IMR-90 (cell line): Measurements from ENCODE around the gene SBF1. TPM values are rescaled to one million over a fixed set of nuclear protein-coding genes. Genes with fewer than 3 reads are reported as not detected.

ENCODE experiments used
- ATAC-seq: fragments of 200-7000 bp; cut with Tn5 transposase; 2 replicates; pipeline ENCODE4 v1.9.1; 2020; ENCODE audit warnings: low read depth, mild to moderate bottlenecking, moderate library complexity
- BruUV-seq: library from RNA; stranded (reverse); fragments of 400-500 nt; replicated peaks from 2 replicates; lab custom pipeline; 2021; lab: Mats Ljungman, UMichigan
- CTCF ChIA-PET: fragments of 300-600 bp; formaldehyde crosslinking; extraction: SDS; loops from one replicate; lab custom pipeline; 2021; ENCODE audit warnings: antibody characterized with exemption; lab: Yijun Ruan, JAX
- POLR2A ChIA-PET: fragments of 300-600 bp; sonication (Branson Sonifier 250); formaldehyde crosslinking; loops from one replicate; lab custom pipeline; 2022; ENCODE audit warnings: antibody characterized with exemption; ENCODE audit not compliant: unreplicated experiment; lab: Charles Lee
- DNase-seq: peaks from one replicate; pipeline ENCODE4 v3.0.0; 2013
- H2AFZ ChIP-seq: replicated peaks from 2 replicates; pipeline ENCODE3; 2013; ENCODE audit warnings: low read length, mild to moderate bottlenecking; ENCODE audit not compliant: poor library complexity
- H2AK5ac ChIP-seq: 2 replicates; pipeline ENCODE4 v1.6.1; 2013; ENCODE audit warnings: low read depth, low read length, inconsistent platforms
- H2AK9ac ChIP-seq: replicated peaks from 2 replicates; pipeline ENCODE3; 2013; ENCODE audit warnings: mild to moderate bottlenecking, low read depth, low read length, moderate library complexity; ENCODE audit not compliant: poor library complexity
- H2BK120ac ChIP-seq: 2 replicates; pipeline ENCODE4 v1.6.1; 2013; ENCODE audit warnings: low read depth, low read length, inconsistent platforms
- H2BK15ac ChIP-seq: 3 replicates; pipeline ENCODE4 v1.6.1; 2013; ENCODE audit warnings: low read depth, low read length, inconsistent platforms
- H2BK20ac ChIP-seq: 2 replicates; pipeline ENCODE4 v1.6.1; 2013; ENCODE audit warnings: low read depth, mild to moderate bottlenecking, inconsistent platforms, low read length, moderate library complexity
- H2BK5ac ChIP-seq: 2 replicates; pipeline ENCODE4 v1.6.1; 2013; ENCODE audit warnings: mild to moderate bottlenecking, low read depth, low read length, inconsistent platforms; ENCODE audit not compliant: poor library complexity, severe bottlenecking
- H3K14ac ChIP-seq: replicated peaks from 2 replicates; pipeline ENCODE4 v1.6.1; 2013; ENCODE audit warnings: low read depth, low read length, inconsistent platforms
- H3K18ac ChIP-seq: 2 replicates; pipeline ENCODE4 v1.6.1; 2013; ENCODE audit warnings: low read depth, low read length, control low read depth
- H3K23ac ChIP-seq: 2 replicates; pipeline ENCODE4 v1.6.1; 2013; ENCODE audit warnings: low read depth, low read length, inconsistent platforms
- H3K27ac ChIP-seq: 2 replicates; pipeline ENCODE4 v1.5.1; 2013; ENCODE audit warnings: mild to moderate bottlenecking, control low read depth, low read length; ENCODE audit not compliant: insufficient read depth
- H3K27me3 ChIP-seq: 2 replicates; pipeline ENCODE4 v1.6.1; 2013; ENCODE audit warnings: low read length; ENCODE audit not compliant: control insufficient read depth, insufficient read depth
- H3K36me3 ChIP-seq: 2 replicates; pipeline ENCODE4 v1.6.1; 2013; ENCODE audit warnings: low read length, mixed read lengths; ENCODE audit not compliant: control insufficient read depth, insufficient read depth
- H3K4ac ChIP-seq: 2 replicates; pipeline ENCODE4 v1.6.1; 2013; ENCODE audit warnings: low read depth, low read length, inconsistent platforms
- H3K4me1 ChIP-seq: 2 replicates; pipeline ENCODE4 v1.6.1; 2013; ENCODE audit warnings: low read length, mixed read lengths; ENCODE audit not compliant: control insufficient read depth, insufficient read depth
- H3K4me2 ChIP-seq: 2 replicates; pipeline ENCODE4 v1.6.1; 2013; ENCODE audit warnings: low read depth, mild to moderate bottlenecking, control low read depth, low read length, moderate library complexity
- H3K4me3 ChIP-seq: 2 replicates; pipeline ENCODE4 v1.5.1; 2013; ENCODE audit warnings: low read depth, mild to moderate bottlenecking, control low read depth, low read length, moderate library complexity; ENCODE audit not compliant: insufficient read depth
- H3K56ac ChIP-seq: 2 replicates; pipeline ENCODE4 v1.6.1; 2013; ENCODE audit warnings: low read length, inconsistent platforms; ENCODE audit not compliant: insufficient read depth; ENCODE audit errors: extremely low read depth
- H3K79me1 ChIP-seq, 2 experiments: 2 replicates each; pipeline ENCODE4 v1.6.1; 2013; ENCODE audit warnings: low read length in 2 of 2, inconsistent platforms in 1 of 2, low read depth in 1 of 2
- H3K9ac ChIP-seq: 2 replicates; pipeline ENCODE4 v1.6.1; 2013; ENCODE audit warnings: low read depth, low read length, control low read depth
- H3K9me1 ChIP-seq: 2 replicates; pipeline ENCODE4 v1.6.1; 2013; ENCODE audit warnings: low read length, inconsistent platforms; ENCODE audit not compliant: insufficient read depth
- H3K9me3 ChIP-seq: 2 replicates; pipeline ENCODE4 v1.6.1; 2013; ENCODE audit warnings: low read length; ENCODE audit not compliant: control insufficient read depth, insufficient read depth
- H4K20me1 ChIP-seq: 2 replicates; pipeline ENCODE4 v1.6.1; 2013; ENCODE audit warnings: low read length, inconsistent platforms; ENCODE audit not compliant: insufficient read depth
- H4K5ac ChIP-seq: 2 replicates; pipeline ENCODE4 v1.6.1; 2013; ENCODE audit warnings: mild to moderate bottlenecking, low read depth, low read length, control low read depth
- H4K8ac ChIP-seq, 2 experiments: 2 replicates each; pipeline ENCODE4 v1.6.1; 2013; ENCODE audit warnings: low read depth in 2 of 2, low read length in 2 of 2, control low read depth in 1 of 2, inconsistent platforms in 1 of 2
- H4K91ac ChIP-seq: 2 replicates; pipeline ENCODE4 v1.6.1; 2013; ENCODE audit warnings: low read depth, low read length, inconsistent platforms; ENCODE audit not compliant: insufficient read depth
- CTCF ChIP-seq: conservative IDR thresholded peaks from 2 replicates; pipeline ENCODE4 v1.5.1; 2012; ENCODE audit warnings: mild to moderate bottlenecking, low read depth, low read length, improper control_type of control experiment
- WGBS, 2 experiments: methylation state at CpG; one replicate each; pipeline versions ENCODE4 v1.1.5 to v1.1.7; 2013; ENCODE audit warnings: missing lambda C conversion rate in 2 of 2; ENCODE audit not compliant: insufficient read length in 1 of 2; ENCODE audit errors: extremely low coverage in 2 of 2; 5-methylcytosine and 5-hydroxymethylcytosine counted together
- dilution Hi-C: fragments of 300-500 bp; cut with HindIII; formaldehyde crosslinking; loops from one replicate; pipeline ENCODE4 v1.14.3; 2018; ENCODE audit warnings: low sequenced_read_pairs; ENCODE audit not compliant: unreplicated experiment
- in situ Hi-C: fragments of 300-500 bp; cut with MboI; formaldehyde crosslinking; loops from 3 replicates; pipeline ENCODE4 v1.14.3; 2019; ENCODE audit warnings: low sequenced_read_pairs, inconsistent platforms, mixed read lengths
- intact Hi-C: fragments of 100-400 bp; cut with micrococcal nuclease; formaldehyde crosslinking; loops from 2 replicates; pipeline ENCODE4 v1.10.0; 2022
- polyA plus RNA-seq, 3 experiments: library from polyadenylated mRNA; depleted of rRNA; stranded (reverse); fragments of >200 nt; gene quantifications; 2 replicates each; pipeline ENCODE4 v1.2.3, GENCODE V29; 2012; ENCODE audit warnings: low replicate concordance in 1 of 3
- total RNA-seq: library from RNA; depleted of rRNA; stranded (reverse); fragments of >200 nt; gene quantifications from 2 replicates; pipeline ENCODE4 v1.2.3, GENCODE V29; 2012

The SBF1 gene
- total and polyA plus RNA-seq, 2 of the 4 experiments (the other 2 are of a cell fraction) = 21.5 to 33.2 TPM

- Histone ChIP-seq H3K56ac (no peak overlapping the region), H3K4me2 (no peak overlapping the region), H3K9ac (no peak overlapping the region), H2AK9ac (no peak overlapping the region), H2AFZ (no peak overlapping the region), H3K27me3 (peaks cover 21% of the 10 kb centered on the region), H3K4me1 (peaks cover 10% of the 10 kb centered on the region), H3K9me1 (peaks cover 5% of the 10 kb centered on the region), H2BK5ac (no peak overlapping the region), H3K23ac (no peak overlapping the region), H3K14ac (no peak overlapping the region), H3K36me3 (peaks cover 2% of the 10 kb centered on the region; the same call in 1 of the 2 replicates), H4K5ac (no peak overlapping the region), H3K18ac (no peak overlapping the region), H4K91ac (no peak overlapping the region), H2BK120ac (no peak overlapping the region), H3K79me1 (peaks cover 3 to 15% of the 10 kb centered on the region in 2 experiments; a peak in 3 of 4 replicates), H2BK15ac (no peak overlapping the region), H4K20me1 (peaks cover 14% of the 10 kb centered on the region), H3K4me3 (no peak overlapping the region), H2BK20ac (no peak overlapping the region), H4K8ac (no peak overlapping the region), H2AK5ac (no peak overlapping the region), H3K9me3 (no peaks in the 10 kb centered on the region), H3K4ac (no peak overlapping the region), H3K27ac (no peak overlapping the region)
- in situ Hi-C loops = no loop called here
- dilution Hi-C loops = no loop called here
- intact Hi-C loops = no loop called here
- ChIA-PET POLR2A (no interaction called here), CTCF (no interaction called here)
- DNase-seq (no peak), ATAC-seq (no peak)
- BruUV-seq = no TSS peak
- no peak for TF ChIP-seq CTCF
- WGBS, 2 experiments = 94% methylated on average over 6 of the region's 12 CpGs; no CpG with 5 or more reads in 1 of the 2 experiments
Observed at GRCh38 chr22:50477923-50478322, 3.1 kb upstream of the SBF1 start.
